NK-92 (cell line): Measurements from ENCODE around the gene PF4V1.

Source experiments
- DNase-seq: peaks from one replicate; lab custom pipeline; 2025; ENCODE audit not compliant: unreplicated experiment; lab: John Stamatoyannopoulos, UW

Gene PF4V1

GRCh38 chr4:73844806-73845205, 8.3 kb upstream of the PF4V1 start:
- DNase-seq: no peak

- no peak for DNase-seq
Observed at GRCh38 chr4:73847526-73848182, 5.4 kb upstream of the PF4V1 start.

- DNase-seq: no peak
Observed at GRCh38 chr4:73848183-73848777, 4.8 kb upstream of the PF4V1 start.

- DNase-seq: no peak
Observed at GRCh38 chr4:73850261-73850970, 2.7 kb upstream of the PF4V1 start.

- DNase-seq: no peak
Observed at GRCh38 chr4:73851293-73851692, 1.8 kb upstream of the PF4V1 start.

- no peak for DNase-seq
Observed at GRCh38 chr4:73852771-73853170, 325 bp upstream of the PF4V1 start.

- no peak for DNase-seq
Observed at GRCh38 chr4:73853718-73854473, 800 bp downstream of the PF4V1 start.

GRCh38 chr4:73855406-73855805, 2.3 kb downstream of the PF4V1 start:
- DNase-seq: no peak

GRCh38 chr4:73856518-73856917, 3.4 kb downstream of the PF4V1 start:
- DNase-seq: no peak

- DNase-seq: no peak
Observed at GRCh38 chr4:73859614-73860088, 6.6 kb downstream of the PF4V1 start.

- DNase-seq: no peak
Observed at GRCh38 chr4:73860181-73860580, 7.1 kb downstream of the PF4V1 start.

GRCh38 chr4:73860917-73861316, 7.8 kb downstream of the PF4V1 start:
- DNase-seq: no peak

GRCh38 chr4:73862322-73862721, 9.2 kb downstream of the PF4V1 start:
- no peak for DNase-seq

GRCh38 chr4:73864365-73864764, 11.3 kb downstream of the PF4V1 start:
- no peak for DNase-seq

GRCh38 chr4:73864961-73865360, 11.9 kb downstream of the PF4V1 start:
- no peak for DNase-seq

GRCh38 chr4:73865431-73866096, 12.5 kb downstream of the PF4V1 start:
- DNase-seq: no peak

GRCh38 chr4:73866246-73866645, 13.2 kb downstream of the PF4V1 start:
- no peak for DNase-seq

GRCh38 chr4:73867783-73868182, 14.7 kb downstream of the PF4V1 start:
- DNase-seq: no peak

- DNase-seq: no peak
Observed at GRCh38 chr4:73868206-73869129, 15.4 kb downstream of the PF4V1 start.
